ENCODE measurements around the gene HOXC10.

GRCh38 chr12:53937099-53937498 is 47.8 kb upstream of the HOXC10 start:
- TF ChIP-seq, protein P1, sequence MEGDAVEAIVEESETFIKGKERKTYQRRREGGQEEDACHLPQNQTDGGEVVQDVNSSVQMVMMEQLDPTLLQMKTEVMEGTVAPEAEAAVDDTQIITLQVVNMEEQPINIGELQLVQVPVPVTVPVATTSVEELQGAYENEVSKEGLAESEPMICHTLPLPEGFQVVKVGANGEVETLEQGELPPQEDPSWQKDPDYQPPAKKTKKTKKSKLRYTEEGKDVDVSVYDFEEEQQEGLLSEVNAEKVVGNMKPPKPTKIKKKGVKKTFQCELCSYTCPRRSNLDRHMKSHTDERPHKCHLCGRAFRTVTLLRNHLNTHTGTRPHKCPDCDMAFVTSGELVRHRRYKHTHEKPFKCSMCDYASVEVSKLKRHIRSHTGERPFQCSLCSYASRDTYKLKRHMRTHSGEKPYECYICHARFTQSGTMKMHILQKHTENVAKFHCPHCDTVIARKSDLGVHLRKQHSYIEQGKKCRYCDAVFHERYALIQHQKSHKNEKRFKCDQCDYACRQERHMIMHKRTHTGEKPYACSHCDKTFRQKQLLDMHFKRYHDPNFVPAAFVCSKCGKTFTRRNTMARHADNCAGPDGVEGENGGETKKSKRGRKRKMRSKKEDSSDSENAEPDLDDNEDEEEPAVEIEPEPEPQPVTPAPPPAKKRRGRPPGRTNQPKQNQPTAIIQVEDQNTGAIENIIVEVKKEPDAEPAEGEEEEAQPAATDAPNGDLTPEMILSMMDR (conservative IDR thresholded peaks at IDR 0.05; ENCODE audit: low read length) = no peak
- TF ChIP-seq EZH2phosphoT487 (IDR thresholded peaks at IDR 0.05; ENCODE audit: borderline replicate concordance) = no peak

Data from Loucy (cell line).